Activated gamma-delta T cell treated with Interleukin-2 at 50 U/mL for 16 hours (primary cell): Measurements from ENCODE around the gene DDX52.
A peak's percentile ranks its signal among the peaks of the same experiment; 100 is the strongest.
"Not testable (repeated sequence)": the region's sequence is repeated elsewhere in the genome, so short reads cannot be mapped to it uniquely, and the experiment has no call there.

Experiments used
- DNase-seq: peaks from one replicate; pipeline ENCODE4 v3.0.0-alpha.2; 2020

Gene DDX52

GRCh38 chr17:37643118-37643766 is at the start of gene DDX52:
Gene DDX52 (minus strand): TSS chr17:37643446. CDS start chr17:37643420, 26 bp downstream.
- DNase-seq = peak; percentile 85

- DNase-seq = no peak
Observed at GRCh38 chr17:37691807-37692206, 48.6 kb upstream of the DDX52 start.

- DNase-seq = no peak
Observed at GRCh38 chr17:37689317-37689716, 46.1 kb upstream of the DDX52 start.

GRCh38 chr17:37683454-37683984 is 40.3 kb upstream of the DDX52 start:
- DNase-seq = no peak

GRCh38 chr17:37682007-37682406 is 38.8 kb upstream of the DDX52 start:
- no peak for DNase-seq

GRCh38 chr17:37679995-37680394 is 36.7 kb upstream of the DDX52 start:
- DNase-seq = not testable (repeated sequence)

GRCh38 chr17:37678036-37678435 is 34.8 kb upstream of the DDX52 start:
- DNase-seq = no peak

- DNase-seq = no peak
Observed at GRCh38 chr17:37677021-37677420, 33.8 kb upstream of the DDX52 start.

- no peak for DNase-seq
Observed at GRCh38 chr17:37676115-37676925, 33.1 kb upstream of the DDX52 start.

- no peak for DNase-seq
Observed at GRCh38 chr17:37674511-37674910, 31.3 kb upstream of the DDX52 start.

- DNase-seq = no peak
Observed at GRCh38 chr17:37673386-37673785, 30.1 kb upstream of the DDX52 start.

GRCh38 chr17:37672548-37673078 is 29.4 kb upstream of the DDX52 start:
- no peak for DNase-seq

GRCh38 chr17:37671824-37672547 is 28.7 kb upstream of the DDX52 start:
- no peak for DNase-seq

- DNase-seq = no peak
Observed at GRCh38 chr17:37671028-37671823, 28.0 kb upstream of the DDX52 start.

- DNase-seq = no peak
Observed at GRCh38 chr17:37667039-37667438, 23.8 kb upstream of the DDX52 start.

GRCh38 chr17:37664214-37664613 is 21.0 kb upstream of the DDX52 start:
- DNase-seq = no peak

GRCh38 chr17:37662353-37662752 is 19.1 kb upstream of the DDX52 start:
- no peak for DNase-seq

- no peak for DNase-seq
Observed at GRCh38 chr17:37661400-37662014, 18.3 kb upstream of the DDX52 start.

GRCh38 chr17:37659925-37660324 is 16.7 kb upstream of the DDX52 start:
- no peak for DNase-seq

GRCh38 chr17:37657202-37657601 is 14.0 kb upstream of the DDX52 start:
- DNase-seq = no peak

- DNase-seq = no peak
Observed at GRCh38 chr17:37651849-37652248, 8.6 kb upstream of the DDX52 start.
